ENCODE results near the gene UROS.

- TF ChIP-seq CTCF (IDR thresholded peaks at IDR 0.05; ENCODE audit: borderline replicate concordance, extremely low read depth, low read length, poor library complexity, severe bottlenecking) (no peak), EZH2 (IDR thresholded peaks at IDR 0.05; ENCODE audit: borderline replicate concordance, low read depth, low read length, severe bottlenecking) (no peak)
Measured at GRCh38 chr10:125844751-125845221, 21.7 kb upstream of the UROS start.
